GM23338 (cell line): ENCODE results near the gene STOX2.

Experiments used
- CREB1 ChIP-seq: fragments of 250-450 bp; sonication (Bioruptor Pico); IDR thresholded peaks from 2 replicates; pipeline ENCODE4 v1.5.0; 2020; ENCODE audit warnings: low read depth, mild to moderate bottlenecking, moderate library complexity
- CTCF ChIP-seq, 2 experiments: fragments of 200-600 bp in 1 of 2; sonication (generic) in 1 of 2; conservative IDR thresholded peaks; 2 replicates each; pipeline versions ENCODE4 v1.5.1 to v1.6.1; 2016 to 2017; ENCODE audit warnings: antibody characterized with exemption in 2 of 2, low read depth in 2 of 2, mild to moderate bottlenecking in 2 of 2, moderate library complexity in 1 of 2
- ETS1 ChIP-seq: IDR thresholded peaks from 2 replicates; pipeline ENCODE4 v1.6.1; 2016; ENCODE audit warnings: antibody characterized with exemption
- EZH2 ChIP-seq: fragments of 200-600 bp; sonication (generic); IDR thresholded peaks from one replicate; pipeline ENCODE4 v1.8.0; 2017; ENCODE audit warnings: antibody characterized with exemption, mild to moderate bottlenecking, low read depth; ENCODE audit not compliant: unreplicated experiment
- EZH2phosphoT487 ChIP-seq: fragments of 200-600 bp; sonication (generic); IDR thresholded peaks from one replicate; pipeline ENCODE4 v1.8.1; 2018; ENCODE audit warnings: antibody characterized with exemption; ENCODE audit not compliant: unreplicated experiment
- JUNB ChIP-seq: IDR thresholded peaks from one replicate; pipeline ENCODE4 v1.6.1; 2016; ENCODE audit warnings: antibody characterized with exemption; ENCODE audit not compliant: unreplicated experiment
- NANOG ChIP-seq: IDR thresholded peaks from 2 replicates; pipeline ENCODE4 v1.6.1; 2016; ENCODE audit warnings: antibody characterized with exemption, borderline replicate concordance
- POLR2AphosphoS5 ChIP-seq: IDR thresholded peaks from 2 replicates; pipeline ENCODE4 v1.6.1; 2016; ENCODE audit warnings: antibody characterized with exemption, low read depth
- REST ChIP-seq: IDR thresholded peaks from one replicate; pipeline ENCODE4 v1.6.1; 2018; ENCODE audit warnings: antibody characterized with exemption; ENCODE audit not compliant: unreplicated experiment
- STAT1 ChIP-seq: IDR thresholded peaks from one replicate; pipeline ENCODE4 v1.6.1; 2016; ENCODE audit warnings: antibody characterized with exemption; ENCODE audit not compliant: unreplicated experiment
- ZNF114 ChIP-seq: fragments of 250-450 bp; sonication (Bioruptor Pico); IDR thresholded peaks from 2 replicates; pipeline ENCODE4 v1.5.0; 2020; ENCODE audit warnings: mild to moderate bottlenecking, moderate library complexity
- ZNF331 ChIP-seq: fragments of 250-450 bp; sonication (Bioruptor Pico); IDR thresholded peaks from 2 replicates; pipeline ENCODE4 v1.5.0; 2020; ENCODE audit warnings: low read depth, mild to moderate bottlenecking, moderate library complexity
- ZNF462 ChIP-seq: fragments of 250-450 bp; sonication (Bioruptor Pico); IDR thresholded peaks from 2 replicates; pipeline ENCODE4 v1.5.0; 2020; ENCODE audit warnings: mild to moderate bottlenecking, moderate library complexity

- no peak for TF ChIP-seq REST
- no peak for TF ChIP-seq CTCF (conservative IDR thresholded peaks at IDR 0.05; ENCODE audit: low read depth in 2 of 2)
- TF ChIP-seq EZH2phosphoT487 = no peak
- TF ChIP-seq CREB1 = no peak
- no peak for TF ChIP-seq EZH2
- no peak for TF ChIP-seq POLR2AphosphoS5
- no peak for TF ChIP-seq JUNB
- no peak for TF ChIP-seq ZNF114 (CRISPR knock-in tag)
- TF ChIP-seq STAT1 = no peak
- TF ChIP-seq ETS1 = no peak
- TF ChIP-seq NANOG = no peak
- TF ChIP-seq ZNF462 = no peak
- no peak for TF ChIP-seq ZNF331 (CRISPR knock-in tag)
Observed at GRCh38 chr4:183959319-183960045, 54.4 kb downstream of the STOX2 start.
